PC-9 (cell line): Measurements from ENCODE around the gene SPAST.

Source experiments
- EZH2 ChIP-seq: fragments of 200-600 bp; sonication (generic); IDR thresholded peaks from 2 replicates; pipeline ENCODE4 v1.8.0; 2017; ENCODE audit warnings: antibody characterized with exemption, low read depth
- TF ChIP-seq, protein P1 (sequence below): fragments of 200-600 bp; sonication (generic); conservative IDR thresholded peaks from 2 replicates; pipeline ENCODE4 v1.6.1; 2017; ENCODE audit warnings: mixed run types, antibody characterized with exemption, mild to moderate bottlenecking, moderate library complexity

DNA sequence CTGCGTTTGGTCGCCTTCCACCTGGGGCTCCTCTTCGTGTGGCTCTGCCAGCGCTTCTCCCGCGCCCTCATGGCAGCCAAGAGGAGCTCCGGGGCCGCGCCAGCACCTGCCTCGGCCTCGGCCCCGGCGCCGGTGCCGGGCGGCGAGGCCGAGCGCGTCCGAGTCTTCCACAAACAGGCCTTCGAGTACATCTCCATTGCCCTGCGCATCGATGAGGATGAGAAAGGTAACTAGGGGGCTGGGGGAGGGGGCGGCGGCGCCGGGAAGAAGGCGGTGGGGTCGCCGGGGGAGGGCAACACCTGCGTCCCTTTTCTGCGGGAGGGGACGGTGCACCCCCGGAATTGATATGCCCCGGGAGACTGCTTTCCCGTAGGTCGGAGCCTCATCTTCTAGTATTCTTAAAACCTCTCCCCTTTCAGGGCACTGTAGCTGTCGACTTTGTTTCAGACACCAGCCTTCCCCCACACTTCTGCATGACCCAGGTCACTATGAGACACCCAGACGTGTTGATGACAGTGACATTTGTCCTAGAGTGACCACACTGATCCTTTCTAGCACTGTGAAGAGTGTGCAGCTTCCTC, 755 bp downstream of the SPAST start:
- TF ChIP-seq, protein P1, sequence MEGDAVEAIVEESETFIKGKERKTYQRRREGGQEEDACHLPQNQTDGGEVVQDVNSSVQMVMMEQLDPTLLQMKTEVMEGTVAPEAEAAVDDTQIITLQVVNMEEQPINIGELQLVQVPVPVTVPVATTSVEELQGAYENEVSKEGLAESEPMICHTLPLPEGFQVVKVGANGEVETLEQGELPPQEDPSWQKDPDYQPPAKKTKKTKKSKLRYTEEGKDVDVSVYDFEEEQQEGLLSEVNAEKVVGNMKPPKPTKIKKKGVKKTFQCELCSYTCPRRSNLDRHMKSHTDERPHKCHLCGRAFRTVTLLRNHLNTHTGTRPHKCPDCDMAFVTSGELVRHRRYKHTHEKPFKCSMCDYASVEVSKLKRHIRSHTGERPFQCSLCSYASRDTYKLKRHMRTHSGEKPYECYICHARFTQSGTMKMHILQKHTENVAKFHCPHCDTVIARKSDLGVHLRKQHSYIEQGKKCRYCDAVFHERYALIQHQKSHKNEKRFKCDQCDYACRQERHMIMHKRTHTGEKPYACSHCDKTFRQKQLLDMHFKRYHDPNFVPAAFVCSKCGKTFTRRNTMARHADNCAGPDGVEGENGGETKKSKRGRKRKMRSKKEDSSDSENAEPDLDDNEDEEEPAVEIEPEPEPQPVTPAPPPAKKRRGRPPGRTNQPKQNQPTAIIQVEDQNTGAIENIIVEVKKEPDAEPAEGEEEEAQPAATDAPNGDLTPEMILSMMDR = no peak
- TF ChIP-seq EZH2 = no peak
